ENCODE measurements around the gene ZNF24.

ZNF24 gene

DNA sequence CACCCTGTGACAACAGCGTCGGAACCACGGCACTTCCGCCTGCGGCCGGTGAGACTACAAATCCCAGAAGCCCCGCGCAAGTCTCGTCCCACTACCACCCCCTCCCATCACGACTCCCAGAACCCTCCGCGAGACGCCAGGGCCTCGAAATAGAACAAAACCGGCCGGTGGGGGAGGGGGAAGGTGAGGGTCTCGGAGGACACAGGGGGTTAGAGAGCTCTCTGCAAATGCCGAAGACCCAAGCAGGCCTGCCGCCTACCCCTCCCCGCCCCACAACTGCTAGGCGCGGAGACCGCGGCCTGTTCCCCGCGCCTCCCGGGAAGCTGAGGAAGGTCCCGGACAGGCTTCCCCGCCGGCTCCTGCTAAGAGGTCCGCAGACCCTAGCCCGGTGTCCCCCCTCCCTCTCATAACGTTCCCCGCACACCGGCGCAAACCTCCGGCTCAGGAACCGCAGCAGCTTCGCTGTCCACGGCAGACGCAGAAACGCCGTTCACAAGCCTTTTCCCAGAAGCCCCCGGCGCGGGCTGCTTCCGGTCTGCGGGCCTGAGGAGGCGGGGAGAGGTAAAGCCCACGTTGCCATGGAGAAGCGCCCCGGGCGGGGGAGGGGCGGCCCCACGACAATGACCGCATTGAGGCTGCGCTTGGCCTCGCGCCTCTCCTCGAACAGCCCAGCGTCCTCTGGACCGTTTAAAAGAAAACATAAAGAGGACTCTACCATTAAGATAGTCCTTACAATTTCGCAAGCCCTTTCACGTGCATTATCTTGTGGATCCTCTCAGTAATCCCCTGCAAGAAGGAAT is at the start of gene ZNF24:
TSS of gene ZNF24 (minus strand) at position 485 of the 800 bp plus-strand sequence. CDS start 3,770 bp downstream, outside the sequence.
- DNase-seq: peak; percentile 98

DNA sequence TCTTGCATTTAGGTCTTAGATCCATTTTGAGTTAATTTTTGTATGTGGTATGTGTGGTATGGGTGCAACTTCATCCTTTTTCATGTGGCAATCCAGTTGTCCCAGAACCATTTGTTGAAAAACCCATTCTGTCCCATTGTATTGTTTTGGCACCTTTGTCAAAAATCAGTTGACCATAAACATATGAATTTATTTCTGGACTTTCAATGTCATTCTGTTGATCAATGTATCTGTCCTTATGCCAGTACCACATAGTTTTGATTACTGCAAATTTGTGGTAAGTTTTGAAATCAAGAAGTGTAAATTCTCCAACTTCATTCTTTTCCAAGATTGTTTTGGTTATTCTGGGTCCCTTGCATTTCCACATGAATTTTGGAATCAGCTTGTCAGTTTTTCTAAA is 49.5 kb upstream of the ZNF24 start:
- DNase-seq: no peak

DNA sequence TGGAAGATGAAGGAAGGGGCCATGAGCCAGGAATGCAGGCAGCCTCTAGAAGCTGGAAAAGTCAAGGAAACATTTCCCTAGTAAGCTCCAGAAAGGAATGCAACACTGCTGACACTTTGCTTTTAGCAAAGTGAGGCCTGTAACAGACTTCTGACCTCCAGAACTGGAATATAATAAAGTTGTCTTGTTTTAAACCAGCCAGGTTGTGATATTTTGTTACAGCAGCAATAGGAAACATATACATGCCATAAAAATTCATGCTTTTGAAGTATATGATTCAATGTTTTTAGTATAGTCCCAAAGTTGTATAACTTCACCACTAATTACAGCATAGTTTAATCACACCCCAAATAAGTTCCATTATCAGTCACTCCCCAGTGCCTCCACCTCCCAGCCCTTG is 48.2 kb upstream of the ZNF24 start:
- no peak for DNase-seq

- no peak for DNase-seq
Observed at GRCh38 chr18:35390951-35391700, 46.9 kb upstream of the ZNF24 start.

DNA sequence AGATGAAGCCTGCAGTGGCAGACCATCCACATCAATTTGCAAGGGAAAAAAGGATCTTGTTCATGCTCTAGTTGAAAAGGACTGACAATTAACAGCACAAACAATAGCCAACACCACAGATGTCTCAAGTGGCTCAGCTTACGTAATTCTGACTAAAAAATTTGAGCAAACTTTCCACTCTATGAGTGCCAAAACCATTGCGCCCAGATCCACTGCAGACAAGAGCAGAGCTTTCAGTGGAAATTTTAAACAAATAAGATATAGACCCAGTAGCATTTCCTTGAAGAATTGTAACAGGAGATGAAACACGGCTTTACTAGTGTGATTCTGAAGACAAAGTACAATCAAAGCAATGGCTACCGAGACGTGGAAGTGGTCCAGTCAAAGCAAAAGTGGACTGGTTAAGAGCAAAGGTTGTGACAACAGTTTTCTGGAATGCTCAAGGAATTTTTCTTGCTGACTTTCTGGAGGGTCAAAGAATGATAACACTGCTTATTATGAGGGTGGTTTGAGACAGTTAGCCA is 44.9 kb upstream of the ZNF24 start:
- DNase-seq: no peak

- DNase-seq: peak; percentile 44
Observed at GRCh38 chr18:35387152-35387571, 42.9 kb upstream of the ZNF24 start.

GRCh38 chr18:35386600-35387100 is 42.4 kb upstream of the ZNF24 start:
- peak; percentile 93 for DNase-seq

GRCh38 chr18:35383136-35383535 is 38.9 kb upstream of the ZNF24 start:
- DNase-seq: no peak

GRCh38 chr18:35379421-35379820 is 35.2 kb upstream of the ZNF24 start:
- no peak for DNase-seq

DNA sequence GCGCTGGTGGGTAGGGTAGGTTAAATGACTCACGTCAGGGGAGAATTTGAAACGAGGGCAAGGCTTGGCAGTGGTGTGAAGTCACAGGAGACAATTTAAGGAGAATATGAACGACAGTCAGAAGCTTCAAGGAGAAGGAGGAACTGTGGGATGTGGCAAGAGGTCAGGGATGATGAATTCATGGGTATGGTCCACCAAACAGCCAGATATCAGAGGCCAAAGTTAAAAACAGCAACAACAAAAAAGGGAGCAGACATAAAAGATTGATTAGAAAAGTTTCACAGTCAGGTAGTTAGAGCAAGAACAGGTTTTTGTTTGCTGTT is 34.3 kb upstream of the ZNF24 start:
- no peak for DNase-seq

GRCh38 chr18:35377875-35378573 is 33.8 kb upstream of the ZNF24 start:
- DNase-seq: no peak

DNA sequence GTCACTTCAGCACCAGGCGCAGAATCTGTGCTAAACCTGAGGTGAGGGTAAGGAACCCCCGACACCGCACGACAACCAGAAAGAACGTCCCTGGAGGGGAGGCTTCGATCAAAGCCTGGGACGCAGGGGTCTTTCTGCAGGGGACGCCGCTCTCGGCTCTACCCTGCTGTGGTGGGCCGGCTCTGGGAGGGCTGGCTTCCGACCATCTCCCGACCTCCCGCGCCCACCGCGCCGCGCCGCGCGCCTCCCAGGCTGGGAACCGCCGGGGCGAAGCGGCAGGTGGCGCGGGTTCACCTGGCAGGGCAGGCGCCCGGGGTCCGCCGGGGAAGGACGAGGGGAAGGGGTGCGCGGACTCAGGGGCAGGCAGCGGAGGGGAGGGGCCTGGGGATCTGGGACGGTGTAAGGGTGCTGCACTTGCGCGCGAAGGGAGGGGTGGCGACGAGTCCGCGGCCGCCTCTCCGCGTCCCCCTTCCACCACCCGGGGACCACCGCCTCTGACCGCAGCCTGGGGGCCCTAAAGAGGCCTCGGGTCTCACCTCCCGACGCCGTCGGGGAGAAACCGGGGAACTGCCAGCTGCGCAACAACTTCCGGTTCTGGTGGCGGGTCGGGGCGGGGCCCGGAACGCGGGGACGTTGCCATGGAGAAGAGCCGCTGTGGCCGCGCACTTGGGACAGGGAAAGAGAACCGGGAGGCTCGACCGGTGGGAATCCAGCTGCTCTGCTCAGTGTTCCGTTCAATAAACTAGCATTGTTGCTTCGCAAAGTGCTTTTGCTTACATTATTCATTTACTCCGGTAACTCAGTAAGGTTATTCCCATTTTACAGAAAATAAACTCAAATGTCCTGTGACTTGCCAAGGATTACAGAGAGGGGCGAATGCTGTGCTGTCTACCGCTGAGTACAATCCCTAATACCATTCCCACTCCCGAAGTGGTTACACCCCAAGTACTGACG is 32.8 kb upstream of the ZNF24 start, which contains the start of gene ZNF396:
TSS of gene ZNF396 (minus strand) at position 596 of the 954 bp plus-strand sequence. CDS start 3,045 bp downstream, outside the sequence.
- DNase-seq: peak; percentile 85

- peak; percentile 73 for DNase-seq
Observed at GRCh38 chr18:35376393-35376741, 32.1 kb upstream of the ZNF24 start.

DNA sequence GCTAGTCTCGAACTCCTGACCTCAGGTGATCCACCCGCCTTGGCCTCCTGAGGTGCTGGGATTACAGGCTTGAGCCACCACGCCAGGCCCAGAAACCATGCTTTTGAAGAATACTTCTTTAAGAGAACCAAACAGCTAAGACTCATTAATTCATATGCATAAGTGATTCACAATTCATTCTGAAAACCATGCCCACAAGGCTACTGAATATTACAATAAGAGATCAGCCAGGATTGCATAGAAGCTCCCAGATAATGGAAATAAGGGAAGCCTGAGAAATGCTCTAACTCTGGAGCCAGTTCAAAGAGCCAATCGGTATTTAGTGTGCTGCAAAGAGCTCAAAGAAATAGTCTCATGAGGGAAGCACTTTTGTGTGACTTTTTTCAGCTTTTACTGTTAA is 30.5 kb upstream of the ZNF24 start:
- DNase-seq: no peak

GRCh38 chr18:35371412-35372195 is 27.4 kb upstream of the ZNF24 start:
- DNase-seq: no peak

- DNase-seq: no peak
Observed at GRCh38 chr18:35369126-35369525, 24.9 kb upstream of the ZNF24 start.

GRCh38 chr18:35368595-35368994 is 24.4 kb upstream of the ZNF24 start:
- DNase-seq: no peak

DNA sequence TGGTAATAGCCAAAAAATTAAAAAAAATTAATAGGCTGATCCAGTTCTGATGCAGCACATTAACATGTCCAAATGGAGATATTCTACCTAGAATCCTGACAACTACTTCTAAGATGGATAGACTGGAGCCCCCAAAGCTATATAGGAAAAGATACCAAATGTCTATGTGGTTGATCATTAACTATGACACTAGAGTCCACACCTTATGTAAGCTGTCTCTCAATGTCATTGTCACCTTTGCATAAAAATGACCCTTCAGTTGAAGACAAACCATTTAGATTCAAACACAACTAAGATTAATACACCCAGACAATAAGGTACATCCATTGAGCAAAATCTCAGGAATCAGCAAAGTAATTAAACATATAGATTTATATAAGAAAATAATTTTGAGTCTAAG is 18.3 kb upstream of the ZNF24 start:
- no peak for DNase-seq

- no peak for DNase-seq
Observed at GRCh38 chr18:35361570-35362321, 17.5 kb upstream of the ZNF24 start.

GRCh38 chr18:35355140-35355618 is 11.0 kb upstream of the ZNF24 start:
- peak; percentile 92 for DNase-seq
